Natural killer cell (primary cell): ENCODE data around the gene COX8A. TPM values are rescaled to one million over a fixed set of nuclear protein-coding genes. Genes with fewer than 3 reads are reported as not detected.

Experiments used
- ATAC-seq, 3 donors: fragments of 150-1000 bp in 2 of 3; fragments of 200-7000 bp in 1 of 3; cut with Tn5 transposase; 1 replicate in 1 of 3; 2 replicates in 2 of 3; pipeline ENCODE4 v1.10.0; 2021; ENCODE audit warnings: mild to moderate bottlenecking in 2 of 3, moderate library complexity in 2 of 3
- DNase-seq, 2 donors: peaks; one replicate each; pipeline versions ENCODE4 v3.0.0 to v3.0.0-alpha.2; 2013 to 2021; ENCODE audit warnings: mixed read lengths in 1 of 2
- H3K27ac ChIP-seq: one replicate; pipeline ENCODE4 v1.5.1; 2013; ENCODE audit warnings: mild to moderate bottlenecking, low read length
- H3K27me3 ChIP-seq: one replicate; pipeline ENCODE4 v1.6.1; 2013; ENCODE audit warnings: low read length; ENCODE audit not compliant: control insufficient read depth, insufficient read depth
- H3K36me3 ChIP-seq: one replicate; pipeline ENCODE4 v1.6.1; 2013; ENCODE audit warnings: low read length; ENCODE audit not compliant: control insufficient read depth, insufficient read depth
- H3K4me1 ChIP-seq: one replicate; pipeline ENCODE4 v1.6.1; 2013; ENCODE audit warnings: low read length; ENCODE audit not compliant: control insufficient read depth, insufficient read depth
- H3K4me3 ChIP-seq: one replicate; pipeline ENCODE4 v1.5.1; 2013; ENCODE audit warnings: low read length
- H3K9me3 ChIP-seq: one replicate; pipeline ENCODE4 v1.6.1; 2013; ENCODE audit warnings: low read length; ENCODE audit not compliant: control insufficient read depth, insufficient read depth
- H3K27ac Mint-ChIP-seq, 2 donors: one replicate each; pipeline ENCODE4 v1.8.0; 2022; ENCODE audit warnings: mild to moderate bottlenecking in 2 of 2, mixed read lengths in 2 of 2, moderate library complexity in 1 of 2
- H3K27me3 Mint-ChIP-seq, 2 donors: one replicate each; pipeline ENCODE4 v1.8.0; 2022; ENCODE audit warnings: low read depth in 2 of 2, mixed read lengths in 2 of 2
- H3K36me3 Mint-ChIP-seq: one replicate; pipeline ENCODE4 v1.8.0; 2022; ENCODE audit warnings: mixed read lengths
- H3K4me1 Mint-ChIP-seq, 2 donors: one replicate each; pipeline ENCODE4 v1.8.0; 2022; ENCODE audit warnings: mixed read lengths in 2 of 2
- H3K4me3 Mint-ChIP-seq: one replicate; pipeline ENCODE4 v1.8.0; 2022; ENCODE audit warnings: mild to moderate bottlenecking, moderate library complexity, mixed read lengths
- H3K9me3 Mint-ChIP-seq, 2 donors: one replicate each; pipeline ENCODE4 v1.8.0; 2022; ENCODE audit warnings: mixed read lengths in 2 of 2
- CTCF ChIP-seq: fragments of 200-600 bp; IDR thresholded peaks from one replicate; pipeline ENCODE4 v1.8.0; 2022; ENCODE audit warnings: antibody characterized with exemption
- WGBS: methylation state at CpG from one replicate; pipeline ENCODE4 v1.1.7; 2013; ENCODE audit warnings: missing lambda C conversion rate; ENCODE audit not compliant: insufficient coverage; 5-methylcytosine and 5-hydroxymethylcytosine counted together
- intact Hi-C: fragments of 100-400 bp; cut with micrococcal nuclease; formaldehyde crosslinking; loops from one replicate; pipeline ENCODE4 v1.14.2; 2022
- total RNA-seq, 4 donors: library from RNA; stranded (reverse); fragments of 120-200 nt in 1 of 4; gene quantifications; one replicate each; pipeline versions ENCODE4 v1.2.3 to v1.2.4, GENCODE V29; 2013 to 2022

Gene COX8A
- 100 to 1,000 TPM; 143 to 166 (median 145) TPM for total RNA-seq
- 150 TPM for total RNA-seq (2013)

GRCh38 chr11:63974259-63975143 is at the start of gene COX8A:
COX8A (plus strand) TSS chr11:63974620; CDS start chr11:63974681, 61 bp downstream.
- Mint-ChIP-seq H3K27ac (peak within 1 kb of the TSS; percentile 94 to 96), H3K36me3 (no peaks in the 10 kb centered on the region), H3K9me3 (no peaks in the 10 kb centered on the region), H3K4me1 (peaks cover 11 to 22% of the 10 kb centered on the region in 2 donors), H3K27me3 (no peaks in the 10 kb centered on the region), H3K4me3 (peak within 1 kb of the TSS; percentile 99)
- TF ChIP-seq CTCF: no peak
- DNase-seq (peak; percentile 89 to 99), ATAC-seq (peak; percentile 98 to 99 (median 98))
- H3K9me3 ChIP-seq: no peaks in the 10 kb centered on the region
- peak within 1 kb of the TSS; percentile 92 for H3K27ac ChIP-seq
- intact Hi-C loops: no loop called here
- WGBS: under 1% methylated on average over 64 of the region's 67 CpGs
- H3K27me3 ChIP-seq: peaks cover 4% of the 10 kb centered on the region
- peaks cover 3% of the 10 kb centered on the region for H3K36me3 ChIP-seq
- H3K4me3 ChIP-seq: peak within 1 kb of the TSS; percentile 99
- H3K4me1 ChIP-seq: peaks cover 23% of the 10 kb centered on the region

- H3K36me3 ChIP-seq: no peaks in the 10 kb centered on the region
- no peaks in the 10 kb centered on the region for H3K4me1 ChIP-seq
- no peak overlapping the region for H3K4me3 ChIP-seq
- no peak for TF ChIP-seq CTCF
- Mint-ChIP-seq H3K4me3 (no peak overlapping the region), H3K27me3 (peaks cover 0 to 3% of the 10 kb centered on the region in 2 donors), H3K4me1 (no peaks in the 10 kb centered on the region), H3K36me3 (no peaks in the 10 kb centered on the region), H3K9me3 (no peaks in the 10 kb centered on the region), H3K27ac (no peak overlapping the region)
- H3K27me3 ChIP-seq: no peaks in the 10 kb centered on the region
- H3K9me3 ChIP-seq: no peaks in the 10 kb centered on the region
- no peak for ATAC-seq
- no peak overlapping the region for H3K27ac ChIP-seq
- WGBS: 90% methylated on average over 5 of the region's 5 CpGs
- intact Hi-C loops: no loop called here
- no peak for DNase-seq
Observed at GRCh38 chr11:63929616-63930015, 44.8 kb upstream of the COX8A start.

- Histone ChIP-seq H3K27ac (no peak overlapping the region), H3K4me3 (no peak overlapping the region), H3K4me1 (no peaks in the 10 kb centered on the region), H3K27me3 (no peaks in the 10 kb centered on the region), H3K36me3 (no peaks in the 10 kb centered on the region), H3K9me3 (no peaks in the 10 kb centered on the region)
- 90% methylated on average over 6 of the region's 6 CpGs for WGBS
- Mint-ChIP-seq H3K36me3 (no peaks in the 10 kb centered on the region), H3K27me3 (peaks cover 0 to 3% of the 10 kb centered on the region in 2 donors), H3K27ac (no peak overlapping the region), H3K4me3 (no peak overlapping the region), H3K9me3 (no peaks in the 10 kb centered on the region), H3K4me1 (no peaks in the 10 kb centered on the region)
- TF ChIP-seq CTCF: no peak
- intact Hi-C loops: no loop called here
- ATAC-seq (no peak), DNase-seq (no peak)
Observed at GRCh38 chr11:63931045-63931444, 43.4 kb upstream of the COX8A start.
